ENCODE data around the gene MTFP1.
A peak's percentile ranks its signal among the peaks of the same experiment; 100 is the strongest.
"Not testable (repeated sequence)": the region's sequence is repeated elsewhere in the genome, so short reads cannot be mapped to it uniquely, and the experiment has no call there.

MTFP1 gene

DNA sequence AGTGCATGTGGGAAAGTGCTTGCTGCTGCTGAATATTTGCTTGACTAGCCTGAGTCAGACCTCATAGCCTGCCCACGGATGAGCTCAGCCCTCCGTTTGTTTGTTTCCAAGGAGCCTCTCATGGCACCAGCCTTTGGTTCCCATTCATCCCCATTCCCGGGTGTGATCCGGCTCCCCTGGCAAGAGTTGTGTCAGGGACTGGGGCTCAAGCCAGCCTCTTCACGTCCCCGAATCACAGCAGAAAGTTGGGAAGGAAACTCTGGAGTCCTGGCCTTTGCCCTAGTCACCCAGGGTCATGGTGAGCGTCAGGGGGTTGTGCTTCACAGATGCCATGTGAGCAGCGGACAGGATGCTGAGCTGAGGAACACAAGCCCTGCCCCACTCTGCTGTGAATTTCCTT is 32.4 kb downstream of the MTFP1 start:
- DNase-seq = no peak

DNA sequence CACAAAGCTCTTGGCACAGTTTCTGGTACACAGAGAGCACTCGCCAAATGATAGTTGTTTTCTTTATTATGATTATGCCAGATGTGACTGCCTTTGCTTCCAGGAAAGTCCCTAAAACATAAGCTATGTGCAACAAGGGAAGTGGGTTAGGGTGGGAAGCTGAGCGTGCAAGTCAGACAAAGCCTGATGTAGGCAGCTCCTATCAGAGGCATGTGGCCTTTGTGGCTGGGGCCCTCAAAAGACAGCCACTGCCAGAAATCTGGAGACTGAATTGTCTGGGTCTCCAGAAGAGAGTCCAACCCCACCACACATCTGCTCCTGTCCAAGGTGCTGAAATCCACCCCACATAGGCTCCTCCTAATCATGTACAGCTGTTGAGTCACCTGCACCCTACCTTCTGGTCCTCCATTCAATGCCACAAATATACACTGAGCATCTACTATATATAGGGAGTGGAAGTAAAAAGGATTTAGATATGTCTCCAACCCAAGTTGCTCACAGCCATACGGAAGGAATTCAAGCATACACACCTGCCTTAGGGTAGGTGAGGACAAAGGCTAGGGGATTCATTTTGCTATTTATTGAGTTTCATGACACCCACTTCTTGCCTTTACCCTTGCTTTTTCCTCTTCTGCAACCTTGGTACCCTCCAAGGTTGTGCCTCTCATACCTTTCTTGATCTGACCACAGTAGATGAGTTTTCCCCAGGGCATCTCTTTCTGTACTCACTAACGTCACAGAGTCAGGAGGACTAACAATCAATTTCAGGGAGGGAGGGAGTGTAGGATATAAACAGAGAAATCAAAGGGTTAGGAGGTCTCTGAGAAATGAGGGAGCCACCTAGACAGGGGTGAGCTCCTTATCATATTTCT is 33.8 kb downstream of the MTFP1 start:
- DNase-seq = no peak

GRCh38 chr22:30460147-30460546 is 34.6 kb downstream of the MTFP1 start:
- peak in 1 of 3 experiments; percentile 42 for DNase-seq

DNA sequence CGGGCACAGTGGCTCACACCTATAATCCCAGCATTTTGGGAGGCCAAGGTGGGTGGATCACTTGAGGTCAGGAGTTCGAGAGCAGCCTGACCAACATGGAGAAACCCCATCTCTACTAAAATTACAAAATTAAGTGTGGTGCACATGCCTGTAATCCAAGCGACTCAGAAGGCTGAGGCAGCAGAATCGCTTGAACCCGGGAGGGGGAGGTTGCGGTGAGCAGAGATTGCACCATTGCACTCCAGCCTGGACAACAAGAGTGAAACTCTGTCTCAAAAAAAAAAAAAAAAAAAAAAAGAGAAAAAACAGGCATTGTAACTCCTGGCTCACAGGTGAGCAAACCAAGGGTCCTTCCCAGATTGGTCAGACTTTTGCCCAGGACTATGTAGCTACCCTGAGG is 35.0 kb downstream of the MTFP1 start:
- not testable (repeated sequence) for DNase-seq

- DNase-seq = no peak
Measured at GRCh38 chr22:30469165-30469564, 43.6 kb downstream of the MTFP1 start.

DNA sequence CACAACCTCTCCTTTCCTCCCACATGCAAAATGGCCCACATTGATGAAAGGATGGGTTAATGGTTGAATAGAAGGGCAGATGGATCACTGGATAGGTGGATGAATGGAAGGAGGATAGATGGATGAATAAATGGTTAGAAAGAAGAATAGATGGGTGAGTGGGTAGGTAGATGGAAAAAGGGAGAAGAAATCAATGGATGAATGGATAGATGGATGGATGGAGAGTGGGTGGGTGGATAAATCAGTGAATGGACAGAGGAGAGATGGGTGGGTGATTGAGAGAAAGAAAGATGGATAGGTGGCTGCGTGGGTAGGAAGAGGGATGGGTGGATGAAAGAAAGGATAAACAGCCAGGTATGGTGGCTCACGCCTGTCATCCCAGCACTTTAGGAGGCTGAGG is 45.1 kb downstream of the MTFP1 start:
- DNase-seq = no peak

- DNase-seq = no peak
Measured at GRCh38 chr22:30471616-30472318, 46.2 kb downstream of the MTFP1 start, which contains the start of gene SEC14L3. TSS of gene SEC14L3 (minus strand) at chr22:30472017. CDS start at chr22:30471958, 59 bp downstream.

DNA sequence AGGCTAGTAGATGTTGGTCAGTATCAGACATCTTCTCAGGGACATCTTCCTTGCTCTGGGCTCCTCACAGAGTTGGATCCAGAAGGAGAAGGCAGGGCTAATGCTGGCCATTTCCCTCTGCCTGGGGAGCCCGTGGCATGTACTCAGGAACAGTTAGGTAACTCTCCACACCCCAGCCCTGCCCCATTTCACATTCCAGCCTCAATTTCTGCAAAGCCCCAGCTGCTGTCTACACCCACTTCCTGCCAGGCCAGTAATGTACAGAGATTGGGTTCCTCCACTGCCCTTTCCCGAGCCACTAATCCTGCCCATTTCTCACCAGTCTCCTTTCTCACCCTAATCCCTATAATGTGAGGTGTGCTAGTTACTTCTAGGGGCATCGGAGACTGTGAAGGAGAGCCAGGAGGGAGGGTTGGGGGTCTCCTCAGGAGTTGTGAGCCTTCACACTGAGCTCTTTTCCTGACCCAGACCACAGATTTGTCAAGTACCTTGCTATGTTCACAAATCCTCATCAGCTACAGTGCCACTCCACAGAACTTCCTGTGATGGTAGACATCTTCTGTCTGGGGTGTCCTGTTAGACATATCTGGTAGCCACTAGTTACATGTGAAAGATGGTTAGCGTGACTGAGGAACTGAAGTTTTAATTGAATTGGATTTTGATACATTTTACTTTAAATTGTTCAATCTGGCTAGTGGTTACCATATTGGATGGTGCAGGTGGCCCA is 47.6 kb downstream of the MTFP1 start:
- DNase-seq = no peak

DNA sequence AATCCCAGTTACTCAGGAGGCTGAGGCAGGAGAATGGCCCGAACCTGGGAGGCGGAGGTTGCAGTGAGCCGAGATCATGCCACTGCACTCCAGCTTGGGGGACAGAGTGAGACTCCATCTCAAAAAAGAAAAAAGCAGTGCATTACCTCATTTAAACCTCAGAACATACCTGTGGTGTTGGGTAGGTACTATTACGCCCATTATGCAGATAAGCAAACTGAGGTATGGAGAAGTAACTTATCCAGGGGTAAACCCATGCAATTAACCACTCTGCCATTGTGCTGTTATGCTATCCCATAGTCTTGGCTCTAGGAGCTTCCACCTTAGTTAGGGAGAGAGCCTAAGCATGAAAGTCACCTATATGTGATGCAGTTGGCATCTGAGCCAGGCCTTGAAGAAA is 48.6 kb downstream of the MTFP1 start:
- no peak for DNase-seq

DNA sequence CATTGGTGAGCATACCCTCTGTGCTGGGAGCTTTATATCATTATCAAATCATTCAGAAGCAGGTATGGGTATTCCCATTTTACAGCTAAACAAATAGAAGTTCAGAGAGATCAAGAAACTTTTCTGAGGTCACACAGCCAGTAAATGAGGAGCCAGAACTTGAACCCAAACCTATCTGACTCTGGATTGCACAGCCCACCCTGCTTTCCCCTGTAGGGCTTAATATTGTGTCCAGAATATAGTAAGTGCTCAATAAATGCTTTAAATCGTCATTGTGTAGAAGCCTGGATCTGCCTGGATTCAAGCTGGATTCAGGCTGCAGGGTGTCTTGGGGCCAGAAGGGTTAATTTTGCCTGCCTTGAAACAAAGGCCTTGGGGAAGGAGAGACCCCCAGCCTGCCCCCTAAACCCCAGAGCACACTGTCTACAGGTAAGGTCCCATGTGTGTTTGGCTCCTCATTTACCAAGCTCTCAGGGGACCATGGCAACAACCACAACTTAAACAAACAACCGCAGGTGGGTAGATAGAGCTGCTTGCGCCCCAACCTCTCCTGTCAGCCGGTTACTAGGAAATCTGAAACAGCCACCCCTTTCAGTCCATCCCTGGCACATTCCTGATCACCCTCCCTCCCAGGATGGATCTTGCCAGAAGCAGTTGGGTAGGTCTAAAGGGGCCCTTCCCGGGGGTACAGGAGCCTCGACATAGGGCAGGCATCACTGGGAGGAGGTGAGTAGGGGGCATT is 49.3 kb downstream of the MTFP1 start:
- peak; percentile 17 to 74 (median 41) for DNase-seq

Measured in NCI-H1417 (cell line).